Activated CD8-positive, alpha-beta memory T cell treated with anti-CD3 and anti-CD28 coated beads for 36 hours (primary cell): Measurements from ENCODE around the gene R3HDM4. TPM values are rescaled to one million over a fixed set of nuclear protein-coding genes. Genes with fewer than 3 reads are reported as not detected.
"Not testable (repeated sequence)": the region's sequence is repeated elsewhere in the genome, so short reads cannot be mapped to it uniquely, and the experiment has no call there.

Experiments
- CTCF ChIA-PET: fragments of 350-600 bp; sonication (Branson Sonifier 250); formaldehyde crosslinking; loops from one replicate; lab custom pipeline; 2021; ENCODE audit warnings: antibody characterized with exemption; lab: Charles Lee
- POLR2A ChIA-PET: fragments of 350-600 bp; sonication (Branson Sonifier 250); formaldehyde crosslinking; loops from one replicate; lab custom pipeline; 2021; ENCODE audit warnings: antibody characterized with exemption; lab: Charles Lee
- total RNA-seq, 2 experiments: library from RNA; stranded (reverse); gene quantifications; one replicate each; pipeline ENCODE4 v1.2.3, GENCODE V29; 2021

R3HDM4 gene
- total RNA-seq, 2 experiments from 2014 or later, result 55.8 to 56.9 TPM

GRCh38 chr19:858868-859843 lies 53.9 kb downstream of the R3HDM4 start, which contains the start of gene CFD:
Gene CFD, plus strand, starts transcription at chr19:859664. Its CDS starts 26 bp downstream, at chr19:859690.
- POLR2A ChIA-PET, result interaction anchor here (0.7 kb wide), 1 partner anchor 103 kb away, joined by 9 read pairs; no protein-coding TSS in a partner anchor
- CTCF ChIA-PET, result interaction anchor here (1.0 to 2.8 kb wide), 6 partner anchors 16 to 123 kb away, joined by 3 to 14 read pairs (median 4); no protein-coding TSS in a partner anchor

- ChIA-PET POLR2A (interaction anchor here (0.7 kb wide), 1 partner anchor 103 kb away, joined by 9 read pairs; no protein-coding TSS in a partner anchor), CTCF (interaction anchor here (0.7 to 2.8 kb wide), 6 partner anchors 16 to 126 kb away, joined by 3 to 14 read pairs (median 4); partner anchors contain the start of gene WDR18)
Measured at GRCh38 chr19:858284-858683, 54.7 kb downstream of the R3HDM4 start.

GRCh38 chr19:855566-856120 lies 57.4 kb downstream of the R3HDM4 start:
- CTCF ChIA-PET, result interaction anchor here (0.9 to 2.0 kb wide), 4 partner anchors 12 to 128 kb away, joined by 3 to 6 read pairs (median 4); partner anchors contain the start of gene WDR18
- POLR2A ChIA-PET, result no interaction called here

- ChIA-PET POLR2A (no interaction called here), CTCF (interaction anchor here (0.9 kb wide), 1 partner anchor 65 kb away, joined by 3 read pairs; no protein-coding TSS in a partner anchor)
Measured at GRCh38 chr19:855142-855541, 57.9 kb downstream of the R3HDM4 start.

- CTCF ChIA-PET, result interaction anchor here (1.0 kb wide), 1 partner anchor 9 kb away, joined by 3 read pairs; no protein-coding TSS in a partner anchor
- POLR2A ChIA-PET, result no interaction called here
Measured at GRCh38 chr19:854549-854948, 58.5 kb downstream of the R3HDM4 start.

GRCh38 chr19:853614-854220 lies 59.3 kb downstream of the R3HDM4 start:
- POLR2A ChIA-PET, result not testable (repeated sequence)
- CTCF ChIA-PET, result interaction anchor here (1.0 kb wide), 1 partner anchor 10 kb away, joined by 3 read pairs; no protein-coding TSS in a partner anchor

- POLR2A ChIA-PET, result no interaction called here
- CTCF ChIA-PET, result no interaction called here
Measured at GRCh38 chr19:853014-853585, 59.9 kb downstream of the R3HDM4 start.

- ChIA-PET POLR2A (no interaction called here), CTCF (no interaction called here)
Measured at GRCh38 chr19:852136-853013, 60.6 kb downstream of the R3HDM4 start, which contains the start of gene ELANE. Gene ELANE, plus strand, starts transcription at chr19:852303. Its CDS starts 26 bp downstream, at chr19:852329.

- ChIA-PET POLR2A (no interaction called here), CTCF (no interaction called here)
Measured at GRCh38 chr19:850979-851335, 62.1 kb downstream of the R3HDM4 start.

GRCh38 chr19:850221-850978 lies 62.6 kb downstream of the R3HDM4 start:
- CTCF ChIA-PET, result interaction anchor here (0.5 kb wide), 1 partner anchor 81 kb away, joined by 3 read pairs; no protein-coding TSS in a partner anchor
- POLR2A ChIA-PET, result no interaction called here

- POLR2A ChIA-PET, result not testable (repeated sequence)
- CTCF ChIA-PET, result interaction anchor here (0.6 to 1.1 kb wide), 2 partner anchors 73 to 355 kb away, joined by 3 to 6 read pairs; no protein-coding TSS in a partner anchor
Measured at GRCh38 chr19:849195-849594, 63.8 kb downstream of the R3HDM4 start.

GRCh38 chr19:848386-848921 lies 64.6 kb downstream of the R3HDM4 start:
- ChIA-PET CTCF (interaction anchor here (1.1 kb wide), 1 partner anchor 74 kb away, joined by 6 read pairs; no protein-coding TSS in a partner anchor), POLR2A (no interaction called here)

Other genes with a start within 250 kb of the R3HDM4 start
- 1 to 10 TPM; 7.5 to 8.6 TPM for gene FSTL3, start 236.8 kb downstream of the R3HDM4 start, total RNA-seq
- gene PRSS57, start 217.8 kb downstream of the R3HDM4 start, total RNA-seq, result not detected
- gene PALM, start 204.3 kb downstream of the R3HDM4 start, total RNA-seq, result under 1 TPM in 1 of 2 experiments, not detected in 1; 0.13 TPM
- gene MISP, start 162.1 kb downstream of the R3HDM4 start, total RNA-seq, result not detected
- 100 to 1,000 TPM; 872 to 908 TPM for gene PTBP1, start 115.8 kb downstream of the R3HDM4 start, total RNA-seq
- not detected for gene PLPPR3, start 91.3 kb downstream of the R3HDM4 start, total RNA-seq
- not detected for gene AZU1, start 85.4 kb downstream of the R3HDM4 start, total RNA-seq
- not detected for gene PRTN3, start 72.2 kb downstream of the R3HDM4 start, total RNA-seq
- not detected for gene ELANE, start 60.9 kb downstream of the R3HDM4 start, total RNA-seq
- 1 to 10 TPM; 1.4 to 1.7 TPM for gene CFD, start 53.6 kb downstream of the R3HDM4 start, total RNA-seq
- 10 to 100 TPM; 42.8 to 46.8 TPM for gene MED16, start 20.0 kb downstream of the R3HDM4 start, total RNA-seq
- gene RNU6-9, start 19.7 kb downstream of the R3HDM4 start, total RNA-seq, result not detected
- gene KISS1R, start 4.1 kb upstream of the R3HDM4 start, total RNA-seq, result 1 to 10 TPM; 6.7 to 7.2 TPM
- 10 to 100 TPM; 18.8 to 19.0 TPM for gene ARID3A, start 12.8 kb upstream of the R3HDM4 start, total RNA-seq
- 100 to 1,000 TPM; 121 to 126 TPM for gene WDR18, start 71.1 kb upstream of the R3HDM4 start, total RNA-seq
- not detected for gene GRIN3B, start 87.2 kb upstream of the R3HDM4 start, total RNA-seq
- gene TMEM259, start 107.9 kb upstream of the R3HDM4 start, total RNA-seq, result 100 to 1,000 TPM; 132 to 141 TPM
- gene RNU6-2, start 108.3 kb upstream of the R3HDM4 start, total RNA-seq, result not detected
- gene CNN2, start 113.4 kb upstream of the R3HDM4 start, total RNA-seq, result 10 to 100 TPM; 64.2 to 71.2 TPM
- gene ABCA7, start 126.9 kb upstream of the R3HDM4 start, total RNA-seq, result 10 to 100 TPM; 16.1 to 17.2 TPM
- 100 to 1,000 TPM; 148 to 154 TPM for gene ARHGAP45, start 153.9 kb upstream of the R3HDM4 start, total RNA-seq
- 100 to 1,000 TPM; 272 to 275 TPM for gene POLR2E, start 182.2 kb upstream of the R3HDM4 start, total RNA-seq
- gene GPX4, start 190.8 kb upstream of the R3HDM4 start, total RNA-seq, result 100 to 1,000 TPM; 205 to 209 TPM